A673 (cell line): ENCODE results near the gene CX3CR1.

ENCODE experiments used
- EZH2 ChIP-seq: fragments of 200-600 bp; sonication (generic); IDR thresholded peaks from 2 replicates; pipeline ENCODE4 v1.6.1; 2017; ENCODE audit warnings: borderline replicate concordance, low read depth, mild to moderate bottlenecking, mixed read lengths, antibody characterized with exemption, low read length; ENCODE audit not compliant: poor library complexity, severe bottlenecking
- TF ChIP-seq, protein P1 (sequence below): fragments of 300-800, 200-600 bp; sonication (generic); conservative IDR thresholded peaks from 2 replicates; pipeline ENCODE4 v1.5.1; 2017; ENCODE audit warnings: low read depth, mild to moderate bottlenecking, antibody characterized with exemption, low read length, moderate library complexity, mixed read lengths

DNA sequence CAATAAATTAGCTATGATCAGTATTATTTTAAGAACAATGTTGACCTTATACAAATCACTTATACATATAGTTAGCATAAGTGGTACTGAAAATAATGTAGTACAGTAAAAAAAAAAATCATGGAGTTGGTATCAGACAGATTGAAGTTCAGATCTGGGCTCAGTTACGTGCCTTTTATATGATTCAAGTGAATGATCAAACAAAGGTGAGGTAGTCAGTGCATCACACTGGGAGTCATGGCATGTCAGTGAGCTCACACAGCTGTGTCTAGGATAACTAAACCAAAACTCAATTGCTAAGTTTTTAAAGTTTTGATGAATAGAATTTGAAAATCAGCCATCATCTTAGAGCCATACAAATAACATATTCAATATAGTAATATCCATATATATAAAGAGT, 38.5 kb upstream of the CX3CR1 start:
- TF ChIP-seq EZH2 = no peak
- TF ChIP-seq, protein P1, sequence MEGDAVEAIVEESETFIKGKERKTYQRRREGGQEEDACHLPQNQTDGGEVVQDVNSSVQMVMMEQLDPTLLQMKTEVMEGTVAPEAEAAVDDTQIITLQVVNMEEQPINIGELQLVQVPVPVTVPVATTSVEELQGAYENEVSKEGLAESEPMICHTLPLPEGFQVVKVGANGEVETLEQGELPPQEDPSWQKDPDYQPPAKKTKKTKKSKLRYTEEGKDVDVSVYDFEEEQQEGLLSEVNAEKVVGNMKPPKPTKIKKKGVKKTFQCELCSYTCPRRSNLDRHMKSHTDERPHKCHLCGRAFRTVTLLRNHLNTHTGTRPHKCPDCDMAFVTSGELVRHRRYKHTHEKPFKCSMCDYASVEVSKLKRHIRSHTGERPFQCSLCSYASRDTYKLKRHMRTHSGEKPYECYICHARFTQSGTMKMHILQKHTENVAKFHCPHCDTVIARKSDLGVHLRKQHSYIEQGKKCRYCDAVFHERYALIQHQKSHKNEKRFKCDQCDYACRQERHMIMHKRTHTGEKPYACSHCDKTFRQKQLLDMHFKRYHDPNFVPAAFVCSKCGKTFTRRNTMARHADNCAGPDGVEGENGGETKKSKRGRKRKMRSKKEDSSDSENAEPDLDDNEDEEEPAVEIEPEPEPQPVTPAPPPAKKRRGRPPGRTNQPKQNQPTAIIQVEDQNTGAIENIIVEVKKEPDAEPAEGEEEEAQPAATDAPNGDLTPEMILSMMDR = no peak
